Measurements from ENCODE around the gene MB. TPM values are rescaled to one million over a fixed set of nuclear protein-coding genes. Genes with fewer than 3 reads are reported as not detected.

Gene MB
- total and polyA plus RNA-seq, 5 donors, result 7,621 to 14,884 (median 10,770) TPM

DNA sequence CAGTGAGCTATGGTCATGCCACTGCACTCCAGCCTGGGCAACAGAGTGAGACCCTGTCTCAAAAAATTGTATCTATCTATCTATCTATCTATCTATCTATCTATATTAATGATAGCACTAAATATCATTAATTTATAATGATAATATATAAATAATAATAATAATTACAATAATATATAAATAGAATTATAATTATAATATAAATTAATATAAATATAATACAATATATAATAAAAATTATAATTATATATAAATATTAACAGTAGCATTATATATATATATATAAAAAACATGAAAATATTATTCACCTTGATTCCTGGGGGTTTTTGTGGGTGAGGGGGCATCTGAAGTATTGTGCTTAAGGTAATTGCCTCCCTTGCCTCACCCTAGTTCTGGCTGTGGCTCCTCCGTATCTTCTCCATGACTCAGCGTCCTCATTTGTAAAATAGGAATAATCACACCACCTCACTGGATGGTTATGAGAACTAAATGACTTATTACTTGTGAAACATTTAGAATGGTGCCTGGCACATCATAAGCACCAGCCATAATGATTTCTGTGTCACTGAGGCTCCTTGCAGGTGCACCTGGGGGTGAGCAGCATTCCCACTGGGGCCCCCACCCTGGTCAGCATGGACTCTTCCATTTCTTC is 57.6 kb downstream of the MB start:
- ATAC-seq (no peak), DNase-seq (no peak)
- no peaks in the 10 kb centered on the region for H3K27me3 ChIP-seq (ENCODE audit: control insufficient read depth, insufficient read depth)
- 83% methylated on average over 2 of the region's 2 CpGs for WGBS
- no peak overlapping the region for H3K27ac ChIP-seq (ENCODE audit: low read length)
- H3K4me3 ChIP-seq (ENCODE audit: low read length), result no peak overlapping the region
- peaks cover under 1% of the 10 kb centered on the region for H3K4me1 ChIP-seq (ENCODE audit: control insufficient read depth, insufficient read depth, low read length)
- intact Hi-C loops (cut with DNase I), result no loop called here
- H3K9me3 ChIP-seq (ENCODE audit: control insufficient read depth, low read length), result no peaks in the 10 kb centered on the region

DNA sequence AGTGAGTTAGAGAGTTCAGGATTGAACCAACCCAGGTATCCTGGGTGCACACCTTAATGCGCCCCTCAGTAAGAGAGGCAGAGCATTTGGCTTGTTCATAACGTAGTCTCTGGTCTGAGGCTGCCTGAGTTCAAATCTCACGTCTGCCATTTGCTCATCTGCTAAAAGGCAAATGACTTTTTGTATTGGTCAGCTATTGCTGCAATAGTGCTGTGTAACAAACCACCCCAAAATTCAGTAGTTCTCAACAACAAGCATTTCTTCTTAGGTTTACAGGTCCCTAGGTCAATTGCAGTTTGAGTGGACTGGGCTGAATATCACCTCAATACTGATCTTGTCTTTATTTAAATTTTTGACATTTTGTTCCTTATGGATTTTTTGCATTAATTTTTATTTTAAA is 58.4 kb downstream of the MB start:
- 94% methylated on average over 3 of the region's 3 CpGs for WGBS
- no peaks in the 10 kb centered on the region for H3K9me3 ChIP-seq (ENCODE audit: control insufficient read depth, low read length)
- ATAC-seq (no peak), DNase-seq (no peak)
- no peak overlapping the region for H3K27ac ChIP-seq (ENCODE audit: low read length)
- no peaks in the 10 kb centered on the region for H3K27me3 ChIP-seq (ENCODE audit: control insufficient read depth, insufficient read depth)
- intact Hi-C loops (cut with DNase I), result no loop called here
- H3K4me3 ChIP-seq (ENCODE audit: low read length), result no peak overlapping the region
- no peaks in the 10 kb centered on the region for H3K4me1 ChIP-seq (ENCODE audit: control insufficient read depth, insufficient read depth, low read length)

- Histone ChIP-seq H3K27me3 (ENCODE audit: control insufficient read depth, insufficient read depth) (no peaks in the 10 kb centered on the region), H3K4me1 (ENCODE audit: control insufficient read depth, insufficient read depth, low read length) (no peaks in the 10 kb centered on the region), H3K27ac (ENCODE audit: low read length) (no peak overlapping the region), H3K4me3 (ENCODE audit: low read length) (no peak overlapping the region), H3K9me3 (ENCODE audit: control insufficient read depth, low read length) (no peaks in the 10 kb centered on the region)
- intact Hi-C loops (cut with DNase I), result no loop called here
- WGBS, result 89% methylated on average over 5 of the region's 5 CpGs
- ATAC-seq, result no peak
- no peak for DNase-seq
These were observed 59.1 kb downstream of the MB start for GRCh38 chr22:35558031-35558430.

Other genes with a start within 250 kb of the MB start
- 10 to 100 TPM in 2 of 4 donors, 1 to 10 TPM in 2; 6.2 to 10.8 (median 9.6) TPM for gene HMOX1, start 236.2 kb downstream of the MB start, total RNA-seq
- gene HMOX1, start 236.2 kb downstream of the MB start, polyA plus RNA-seq, result 6.1 TPM
- gene MCM5, start 217.2 kb downstream of the MB start, total RNA-seq, result 10 to 100 TPM in 2 of 4 donors, 1 to 10 TPM in 2; 7.4 to 15.8 (median 11.0) TPM
- gene MCM5, start 217.2 kb downstream of the MB start, polyA plus RNA-seq, result 7.3 TPM
- 1 to 10 TPM in 3 of 4 donors, under 1 TPM in 1; 0.78 to 3.2 (median 1.9) TPM for gene RASD2, start 76.5 kb downstream of the MB start, total RNA-seq
- 2.1 TPM for gene RASD2, start 76.5 kb downstream of the MB start, polyA plus RNA-seq
- gene APOL6, start 31.1 kb upstream of the MB start, total RNA-seq, result 10 to 100 TPM in 2 of 4 donors, 1 to 10 TPM in 2; 6.8 to 13.3 (median 10.8) TPM
- 4.2 TPM for gene APOL6, start 31.1 kb upstream of the MB start, polyA plus RNA-seq
- not detected for gene APOL5, start 100.5 kb upstream of the MB start, total RNA-seq
- gene APOL5, start 100.5 kb upstream of the MB start, polyA plus RNA-seq, result 0.14 TPM